Keratinocyte (primary cell): ENCODE data around the gene HOXC5. TPM values are rescaled to one million over a fixed set of nuclear protein-coding genes. Genes with fewer than 3 reads are reported as not detected.
A peak's percentile ranks its signal among the peaks of the same experiment; 100 is the strongest.

Experiments
- DNase-seq: peaks from one replicate; pipeline ENCODE4 v3.0.0-alpha.2; 2011; ENCODE audit warnings: low read depth, missing footprints, low spot score
- FAIRE-seq: peaks from 2 replicates; lab custom pipeline; 2011; peaks lifted over from hg19 to GRCh38; lab: Jason Lieb, UNC
- H2AFZ ChIP-seq: 2 replicates; pipeline ENCODE4 v1.6.0; 2012; ENCODE audit warnings: low read length, control low read depth, inconsistent platforms; ENCODE audit not compliant: control insufficient read depth
- H3K27ac ChIP-seq: 2 replicates; pipeline ENCODE4 v1.5.1; 2011; ENCODE audit warnings: low read length; ENCODE audit not compliant: control insufficient read depth, insufficient read depth
- H3K27me3 ChIP-seq: 3 replicates; pipeline ENCODE4 v1.6.0; 2011; ENCODE audit warnings: low read length; ENCODE audit not compliant: control insufficient read depth, insufficient read depth; ENCODE audit errors: extremely low read depth
- H3K36me3 ChIP-seq, 2 experiments: 2 replicates in 1 of 2; 3 replicates in 1 of 2; pipeline ENCODE4 v1.5.1; 2011; ENCODE audit warnings: low read length in 2 of 2, mild to moderate bottlenecking in 1 of 2; ENCODE audit not compliant: control insufficient read depth in 2 of 2, insufficient read depth in 2 of 2; ENCODE audit errors: extremely low read depth in 1 of 2
- H3K4me1 ChIP-seq: 3 replicates; pipeline ENCODE4 v1.5.1; 2011; ENCODE audit warnings: low read length; ENCODE audit not compliant: control insufficient read depth, insufficient read depth; ENCODE audit errors: extremely low read depth
- H3K4me2 ChIP-seq: 3 replicates; pipeline ENCODE4 v1.6.0; 2011; ENCODE audit warnings: low read depth, low read length; ENCODE audit not compliant: control insufficient read depth, insufficient read depth; ENCODE audit errors: extremely low read depth
- H3K4me3 ChIP-seq, 3 experiments: fragments of 200-600 bp in 1 of 3; sonication (generic) in 1 of 3; 2 replicates in 2 of 3; 3 replicates in 1 of 3; pipeline ENCODE4 v1.5.1; 2011 to 2016; ENCODE audit warnings: low read length in 3 of 3, mild to moderate bottlenecking in 3 of 3, control low read depth in 2 of 3, inconsistent platforms in 1 of 3, low read depth in 1 of 3, mixed read lengths in 1 of 3, mixed run types in 1 of 3, moderate library complexity in 1 of 3; ENCODE audit not compliant: control insufficient read depth in 2 of 3, insufficient read depth in 2 of 3; ENCODE audit errors: extremely low read depth in 1 of 3
- H3K79me2 ChIP-seq: 2 replicates; pipeline ENCODE4 v1.6.0; 2012; ENCODE audit warnings: low read length; ENCODE audit not compliant: control insufficient read depth, insufficient read depth
- H3K9ac ChIP-seq: 3 replicates; pipeline ENCODE4 v1.6.0; 2011; ENCODE audit warnings: low read length; ENCODE audit not compliant: control insufficient read depth, insufficient read depth; ENCODE audit errors: extremely low read depth
- H3K9me1 ChIP-seq: 3 replicates; pipeline ENCODE4 v1.6.0; 2011; ENCODE audit warnings: low read length; ENCODE audit not compliant: control insufficient read depth, insufficient read depth; ENCODE audit errors: extremely low read depth
- H3K9me3 ChIP-seq: 2 replicates; pipeline ENCODE4 v1.5.1; 2012; ENCODE audit warnings: low read depth, low read length; ENCODE audit not compliant: control insufficient read depth
- H4K20me1 ChIP-seq: 3 replicates; pipeline ENCODE4 v1.6.0; 2011; ENCODE audit warnings: low read length; ENCODE audit not compliant: control insufficient read depth, insufficient read depth; ENCODE audit errors: extremely low read depth
- CTCF ChIP-seq, 3 experiments: IDR thresholded peaks in 1 of 3; conservative IDR thresholded peaks in 1 of 3; optimal IDR thresholded peaks in 1 of 3; 2 replicates in 2 of 3; 3 replicates in 1 of 3; pipeline versions ENCODE3 to v1.5.1; 2011; ENCODE audit warnings: low read length in 3 of 3, mild to moderate bottlenecking in 3 of 3, moderate library complexity in 2 of 3, control low read depth in 1 of 3, inconsistent platforms in 1 of 3; ENCODE audit not compliant: insufficient read depth in 2 of 3; ENCODE audit errors: extremely low read depth in 1 of 3
- EZH2 ChIP-seq: IDR thresholded peaks from one replicate; pipeline ENCODE4 v1.6.1; 2012; ENCODE audit warnings: inconsistent platforms, mild to moderate bottlenecking, low read length, moderate library complexity
- dilution Hi-C: fragments of 300-500 bp; cut with MboI; formaldehyde crosslinking; loops from one replicate; pipeline ENCODE4 v1.7.0; 2020; ENCODE audit warnings: low sequenced_read_pairs; ENCODE audit not compliant: extremely low pct_ligation_motif_present
- polyA plus RNA-seq, 5 experiments: library from polyadenylated mRNA; depleted of rRNA in 3 of 5; stranded (reverse) in 3 of 5; stranded (forward) in 1 of 5; unstranded in 1 of 5; fragments of >200 nt; gene quantifications; 1 replicate in 1 of 5; 2 replicates in 3 of 5; 3 replicates in 1 of 5; pipeline versions ENCODE4 v1.2.1 to v1.2.3, GENCODE V29; 2011 to 2012; ENCODE audit warnings: missing spikeins in 2 of 5, low read depth in 1 of 5, low replicate concordance in 1 of 5

Gene HOXC5
- polyA plus RNA-seq, 1 donor (not counting 4 experiments of a cell fraction or from before 2014, with no cell fraction given) = 0.18 TPM

GRCh38 chr12:54005531-54005852 lies 27.4 kb upstream of the HOXC5 start:
- no peak overlapping the region for H3K9ac ChIP-seq
- no peak for DNase-seq
- H3K4me2 ChIP-seq = no peak overlapping the region
- no peak overlapping the region for H3K27ac ChIP-seq
- FAIRE-seq = no peak
- TF ChIP-seq EZH2 = no peak
- no peak for TF ChIP-seq CTCF (optimal IDR thresholded peaks at IDR 0.05 in 1 of 3, IDR thresholded peaks at IDR 0.05 in 1 of 3, conservative IDR thresholded peaks at IDR 0.05 in 1 of 3; ENCODE audit: extremely low read depth in 1 of 3, insufficient read depth in 2 of 3, low read length in 3 of 3)
- no peaks in the 10 kb centered on the region for H3K27me3 ChIP-seq
- peaks cover 2 to 6% of the 10 kb centered on the region in 2 experiments for H3K36me3 ChIP-seq
- no peak overlapping the region for H2AFZ ChIP-seq
- no peaks in the 10 kb centered on the region for H3K9me1 ChIP-seq
- H4K20me1 ChIP-seq = no peaks in the 10 kb centered on the region
- H3K4me1 ChIP-seq = peaks cover 20% of the 10 kb centered on the region
- H3K4me3 ChIP-seq = no peak overlapping the region
- H3K9me3 ChIP-seq = no peaks in the 10 kb centered on the region
- peaks cover 44% of the 10 kb centered on the region for H3K79me2 ChIP-seq
- dilution Hi-C loops = no loop called here

- Histone ChIP-seq H3K79me2 (peaks cover 39% of the 10 kb centered on the region), H3K4me2 (peak overlapping the region; percentile 35), H3K9me1 (no peaks in the 10 kb centered on the region), H3K27ac (no peak overlapping the region), H3K27me3 (no peaks in the 10 kb centered on the region), H3K4me3 (no peak overlapping the region), H4K20me1 (no peaks in the 10 kb centered on the region), H3K36me3 (peaks cover 2 to 6% of the 10 kb centered on the region in 2 experiments), H2AFZ (no peak overlapping the region), H3K9ac (peak overlapping the region; percentile 46), H3K4me1 (peaks cover 17% of the 10 kb centered on the region), H3K9me3 (no peaks in the 10 kb centered on the region)
- FAIRE-seq (no peak), DNase-seq (no peak)
- dilution Hi-C loops = no loop called here
- TF ChIP-seq CTCF (optimal IDR thresholded peaks at IDR 0.05 in 1 of 3, IDR thresholded peaks at IDR 0.05 in 1 of 3, conservative IDR thresholded peaks at IDR 0.05 in 1 of 3; ENCODE audit: extremely low read depth in 1 of 3, insufficient read depth in 2 of 3, low read length in 3 of 3) (peak; percentile 84 to 93 (median 86)), EZH2 (no peak)
Observed at GRCh38 chr12:54005853-54006558, 26.8 kb upstream of the HOXC5 start.
